Erythroblast (primary cell): Measurements from ENCODE around the gene PCDHGA3.

Source experiments
- GATA1 ChIP-seq: IDR thresholded peaks from 2 replicates; pipeline ENCODE4 v1.6.1; 2011; ENCODE audit warnings: low read depth, mild to moderate bottlenecking, control low read depth, low read length, moderate library complexity
- POLR2A ChIP-seq: IDR thresholded peaks from 2 replicates; pipeline ENCODE4 v1.6.1; 2011; ENCODE audit warnings: mild to moderate bottlenecking, low read length

DNA sequence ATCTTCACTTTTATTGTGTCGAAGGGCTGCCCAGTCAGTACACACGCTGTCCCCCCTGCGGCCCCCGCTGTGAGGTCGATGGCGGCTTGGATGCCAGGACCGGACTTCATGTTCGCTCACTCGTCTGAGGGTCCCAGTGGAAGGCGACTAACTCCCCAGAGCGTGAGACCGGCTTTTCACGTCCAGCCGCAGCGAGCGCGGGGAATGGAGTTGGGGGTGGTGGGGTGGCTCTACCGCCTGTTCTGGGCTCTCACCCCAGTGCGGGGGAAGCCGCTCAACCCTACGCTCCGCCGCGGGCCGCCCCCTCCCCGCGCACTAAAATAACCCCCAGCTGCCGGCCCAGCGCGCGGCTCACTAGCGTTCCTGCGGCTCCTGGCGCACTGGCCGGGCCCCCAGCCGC, 39.9 kb upstream of the PCDHGA3 start, which contains the start of gene SLC25A2:
- TF ChIP-seq POLR2A = no peak
- no peak for TF ChIP-seq GATA1
